ENCODE measurements around the gene NCAM1. TPM values are rescaled to one million over a fixed set of nuclear protein-coding genes. Genes with fewer than 3 reads are reported as not detected.

The NCAM1 gene
- total RNA-seq, 1 donor from 2014 or later: 332 TPM

DNA sequence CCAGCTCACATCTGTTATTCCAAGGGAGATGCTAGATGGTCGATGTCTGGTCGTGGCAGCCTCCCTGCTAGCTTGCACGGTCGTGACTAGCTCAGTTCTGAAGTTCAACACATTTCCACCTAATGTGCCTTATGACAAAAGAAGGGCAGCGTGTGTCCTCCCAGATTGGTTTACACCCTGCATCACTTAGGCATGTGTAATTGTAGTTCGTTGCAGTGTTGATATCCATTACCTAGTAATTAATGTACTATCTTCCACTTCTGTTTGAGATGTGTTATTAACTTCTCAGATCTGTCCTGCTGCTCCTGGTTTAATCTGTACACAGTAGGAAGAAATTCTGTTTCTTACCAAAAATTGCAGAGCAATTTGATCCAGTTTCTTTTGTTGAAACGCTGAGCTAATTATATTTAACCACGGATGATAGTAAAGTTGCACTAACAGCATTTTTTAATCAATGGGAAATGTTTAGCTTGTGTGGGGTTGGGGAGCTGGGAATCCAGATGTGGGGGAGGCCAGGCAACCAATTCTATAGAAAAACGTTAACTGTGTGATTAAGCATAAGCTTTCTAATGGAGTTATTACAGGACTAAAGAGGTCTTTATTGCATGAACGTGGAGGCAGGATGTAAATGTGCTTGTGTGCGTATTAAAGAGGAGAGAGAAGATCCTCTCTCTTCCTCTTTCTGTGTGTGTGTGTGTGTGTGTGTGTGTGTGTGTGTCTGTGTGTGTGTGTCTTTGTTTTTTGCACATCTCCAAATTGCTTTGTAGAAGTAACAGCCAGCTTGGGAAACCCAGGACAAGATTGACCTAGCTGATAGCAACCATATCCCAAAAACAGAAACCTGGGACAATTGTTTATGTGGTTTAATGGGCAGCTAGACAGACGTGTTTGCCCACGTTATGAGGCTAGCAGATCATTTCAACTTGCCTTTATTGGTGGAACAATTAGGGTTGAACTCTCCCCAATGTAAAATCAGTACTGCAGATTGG is 207.4 kb downstream of the NCAM1 start:
- TF ChIP-seq, protein P1, sequence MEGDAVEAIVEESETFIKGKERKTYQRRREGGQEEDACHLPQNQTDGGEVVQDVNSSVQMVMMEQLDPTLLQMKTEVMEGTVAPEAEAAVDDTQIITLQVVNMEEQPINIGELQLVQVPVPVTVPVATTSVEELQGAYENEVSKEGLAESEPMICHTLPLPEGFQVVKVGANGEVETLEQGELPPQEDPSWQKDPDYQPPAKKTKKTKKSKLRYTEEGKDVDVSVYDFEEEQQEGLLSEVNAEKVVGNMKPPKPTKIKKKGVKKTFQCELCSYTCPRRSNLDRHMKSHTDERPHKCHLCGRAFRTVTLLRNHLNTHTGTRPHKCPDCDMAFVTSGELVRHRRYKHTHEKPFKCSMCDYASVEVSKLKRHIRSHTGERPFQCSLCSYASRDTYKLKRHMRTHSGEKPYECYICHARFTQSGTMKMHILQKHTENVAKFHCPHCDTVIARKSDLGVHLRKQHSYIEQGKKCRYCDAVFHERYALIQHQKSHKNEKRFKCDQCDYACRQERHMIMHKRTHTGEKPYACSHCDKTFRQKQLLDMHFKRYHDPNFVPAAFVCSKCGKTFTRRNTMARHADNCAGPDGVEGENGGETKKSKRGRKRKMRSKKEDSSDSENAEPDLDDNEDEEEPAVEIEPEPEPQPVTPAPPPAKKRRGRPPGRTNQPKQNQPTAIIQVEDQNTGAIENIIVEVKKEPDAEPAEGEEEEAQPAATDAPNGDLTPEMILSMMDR (IDR thresholded peaks at IDR 0.05; ENCODE audit: borderline replicate concordance): no peak
- H3K4me1 ChIP-seq: peaks cover 17% of the 10 kb centered on the region
- intact Hi-C loops (cut with micrococcal nuclease): no loop called here
- no peaks in the 10 kb centered on the region for H3K27me3 ChIP-seq (ENCODE audit: low read depth)
- no peaks in the 10 kb centered on the region for H3K9me3 ChIP-seq (replicated peaks)
- H3K36me3 ChIP-seq: no peaks in the 10 kb centered on the region
- no peak overlapping the region for H3K4me3 ChIP-seq
- DNase-seq: no peak
- no peak overlapping the region for H3K27ac ChIP-seq (replicated peaks)

DNA sequence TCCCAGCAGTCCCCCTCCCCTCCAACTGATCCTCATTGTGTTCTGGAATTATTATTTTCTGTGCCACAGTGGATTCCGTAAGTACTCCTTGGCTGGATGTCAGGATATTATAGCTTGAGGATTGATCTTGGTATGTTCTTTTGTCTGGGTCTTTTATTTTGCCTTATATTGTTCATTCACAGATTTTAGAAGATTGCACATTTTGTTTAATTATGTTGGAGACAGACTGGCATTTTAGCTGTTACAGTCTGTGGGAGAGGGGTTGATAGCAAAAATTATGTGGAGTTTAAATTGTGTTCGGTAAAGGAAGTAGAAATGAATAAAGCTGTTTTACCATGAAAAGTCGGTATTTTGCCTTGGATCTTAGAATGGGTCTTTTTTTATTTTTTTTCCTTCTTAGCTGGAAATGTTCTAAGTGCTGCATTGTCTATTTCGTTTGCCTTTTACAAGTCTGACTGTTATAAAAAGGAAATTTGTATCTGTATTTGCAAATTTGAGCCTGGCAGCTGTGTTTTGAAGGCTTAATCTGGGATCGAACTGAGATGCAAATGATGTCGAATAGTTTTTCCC is 211.2 kb downstream of the NCAM1 start:
- Histone ChIP-seq H3K27ac (replicated peaks) (no peak overlapping the region), H3K4me3 (no peak overlapping the region), H3K9me3 (replicated peaks) (no peaks in the 10 kb centered on the region), H3K27me3 (ENCODE audit: low read depth) (no peaks in the 10 kb centered on the region), H3K36me3 (no peaks in the 10 kb centered on the region), H3K4me1 (peaks cover 25% of the 10 kb centered on the region)
- no peak for DNase-seq
- intact Hi-C loops (cut with micrococcal nuclease): no loop called here
- TF ChIP-seq, protein P1 (IDR thresholded peaks at IDR 0.05; ENCODE audit: borderline replicate concordance): no peak

DNA sequence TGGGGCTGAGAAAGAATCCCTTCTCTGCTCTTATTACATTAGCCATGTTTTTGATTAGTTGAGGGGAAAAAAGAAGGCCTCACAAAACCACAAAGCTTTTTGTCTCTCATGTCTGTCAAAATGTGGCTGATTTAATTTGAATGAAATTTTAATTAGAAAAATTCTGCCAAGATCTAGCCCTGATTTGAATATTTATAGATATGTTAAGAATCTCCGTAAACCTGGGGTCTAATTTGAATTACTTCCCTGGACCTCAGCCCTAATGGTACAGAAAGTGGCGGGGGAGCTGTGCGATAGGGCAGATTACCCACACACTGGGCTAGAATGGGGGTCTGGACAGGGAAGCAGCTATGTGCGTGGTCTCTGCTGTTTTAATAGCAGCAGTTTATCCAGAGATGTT is 211.9 kb downstream of the NCAM1 start:
- Histone ChIP-seq H3K27ac (replicated peaks) (no peak overlapping the region), H3K4me3 (no peak overlapping the region), H3K4me1 (peaks cover 23% of the 10 kb centered on the region), H3K36me3 (no peaks in the 10 kb centered on the region), H3K9me3 (replicated peaks) (no peaks in the 10 kb centered on the region), H3K27me3 (ENCODE audit: low read depth) (no peaks in the 10 kb centered on the region)
- no peak for DNase-seq
- intact Hi-C loops (cut with micrococcal nuclease): no loop called here
- TF ChIP-seq, protein P1 (IDR thresholded peaks at IDR 0.05; ENCODE audit: borderline replicate concordance): no peak

DNA sequence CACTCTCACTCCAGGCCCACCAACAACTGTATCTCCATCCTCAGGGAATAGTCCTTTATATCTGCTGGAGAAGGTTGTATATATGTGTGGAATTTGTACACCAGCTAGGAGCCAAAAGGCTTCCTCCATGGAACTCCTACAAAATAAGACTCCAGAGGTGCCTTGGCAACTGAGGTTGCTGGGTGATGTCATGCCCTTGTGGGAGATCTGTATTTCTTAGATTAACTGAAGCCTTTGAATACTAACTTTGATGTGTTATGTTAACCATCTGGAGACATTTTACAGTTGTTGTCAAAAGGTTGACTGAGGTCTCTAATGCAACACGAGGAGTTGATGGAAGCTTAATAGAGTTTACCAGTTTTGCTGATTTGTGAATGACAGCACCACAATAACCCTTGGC is 213.7 kb downstream of the NCAM1 start:
- peaks cover 41% of the 10 kb centered on the region for H3K4me1 ChIP-seq
- no peak overlapping the region for H3K27ac ChIP-seq (replicated peaks)
- intact Hi-C loops (cut with micrococcal nuclease): no loop called here
- TF ChIP-seq, protein P1 (IDR thresholded peaks at IDR 0.05; ENCODE audit: borderline replicate concordance): no peak
- no peak overlapping the region for H3K4me3 ChIP-seq
- no peaks in the 10 kb centered on the region for H3K27me3 ChIP-seq (ENCODE audit: low read depth)
- DNase-seq: no peak
- H3K9me3 ChIP-seq (replicated peaks): no peaks in the 10 kb centered on the region
- no peaks in the 10 kb centered on the region for H3K36me3 ChIP-seq

DNA sequence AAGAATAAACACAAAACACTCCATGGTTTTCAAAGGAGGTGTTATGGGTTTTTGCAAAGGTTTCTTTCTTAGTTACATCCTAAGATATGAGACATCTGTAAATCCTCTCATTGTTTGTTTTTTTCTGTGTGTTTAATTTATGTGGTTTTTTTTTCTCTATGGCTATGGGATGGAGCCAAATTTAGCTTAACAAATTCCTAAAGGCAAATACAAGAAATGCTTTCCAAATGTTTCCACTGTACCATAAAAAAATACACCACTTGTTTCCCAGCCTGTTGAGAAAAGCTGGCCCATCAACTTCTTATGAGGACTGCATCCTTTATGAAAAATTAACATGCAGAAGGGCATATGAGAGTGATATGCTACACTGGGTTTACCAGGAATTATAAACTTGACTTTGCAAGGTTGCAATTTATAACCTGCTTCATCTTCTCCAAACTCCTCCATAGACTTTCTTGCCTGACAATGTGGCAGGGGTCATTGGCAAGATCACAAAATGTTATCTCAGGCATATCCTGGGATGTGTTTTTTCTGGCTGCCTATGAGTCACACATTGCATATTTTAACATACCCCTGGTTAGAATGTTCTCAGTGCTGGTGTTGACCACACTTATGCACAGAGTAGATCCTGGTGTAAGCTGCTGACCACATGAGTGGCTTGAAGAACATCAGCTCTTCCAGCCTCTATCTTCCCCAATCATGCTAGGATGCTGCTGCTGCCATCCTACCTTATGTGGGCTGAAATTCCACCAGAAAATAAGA is 215.6 kb downstream of the NCAM1 start:
- intact Hi-C loops (cut with micrococcal nuclease): no loop called here
- Histone ChIP-seq H3K27me3 (ENCODE audit: low read depth) (no peaks in the 10 kb centered on the region), H3K9me3 (replicated peaks) (no peaks in the 10 kb centered on the region), H3K4me1 (peaks cover 48% of the 10 kb centered on the region), H3K27ac (replicated peaks) (no peak overlapping the region), H3K4me3 (no peak overlapping the region), H3K36me3 (no peaks in the 10 kb centered on the region)
- TF ChIP-seq, protein P1 (IDR thresholded peaks at IDR 0.05; ENCODE audit: borderline replicate concordance): no peak
- no peak for DNase-seq

Data from left ventricle myocardium inferior (tissue), 1 donor.